BJ (cell line): ENCODE measurements around the gene CHN1. TPM values are rescaled to one million over a fixed set of nuclear protein-coding genes. Genes with fewer than 3 reads are reported as not detected.

Experiments used
- CTCF ChIA-PET: fragments of 350-600 bp; formaldehyde crosslinking; extraction: SDS; loops from one replicate; lab custom pipeline; 2021; ENCODE audit warnings: antibody characterized with exemption, inconsistent platforms; lab: Yijun Ruan, JAX
- POLR2A ChIA-PET: fragments of 300-600 bp; sonication (Branson Sonifier 250); formaldehyde crosslinking; extraction: SDS; loops from one replicate; lab custom pipeline; 2021; ENCODE audit warnings: antibody characterized with exemption; lab: Charles Lee
- DNase-seq: peaks from one replicate; pipeline ENCODE4 v3.0.0-alpha.2; 2011; ENCODE audit warnings: low read depth
- H3K27me3 ChIP-seq: 2 replicates; pipeline ENCODE4 v1.6.0; 2011; ENCODE audit warnings: low read length; ENCODE audit not compliant: control insufficient read depth, insufficient read depth
- H3K36me3 ChIP-seq: 2 replicates; pipeline ENCODE4 v1.5.1; 2011; ENCODE audit warnings: low read length; ENCODE audit not compliant: control insufficient read depth, insufficient read depth
- H3K4me3 ChIP-seq: 2 replicates; pipeline ENCODE4 v1.5.1; 2011; ENCODE audit warnings: low read depth, mild to moderate bottlenecking, control low read depth, low read length
- CTCF ChIP-seq: IDR thresholded peaks from 2 replicates; pipeline ENCODE4 v1.5.1; 2011; ENCODE audit warnings: low read depth, mild to moderate bottlenecking, control low read depth, inconsistent platforms, low read length, moderate library complexity; ENCODE audit not compliant: insufficient read depth
- polyA plus RNA-seq: library from polyadenylated mRNA; depleted of rRNA; stranded (reverse); fragments of >200 nt; gene quantifications from 2 replicates; pipeline ENCODE4 v1.2.3, GENCODE V29; 2011

The CHN1 gene
- polyA plus RNA-seq, 1 experiment: 93.0 TPM

- H3K4me3 ChIP-seq: no peak overlapping the region
- H3K27me3 ChIP-seq: no peaks in the 10 kb centered on the region
- TF ChIP-seq CTCF: no peak
- CTCF ChIA-PET: interaction anchor here (0.9 to 3.8 kb wide), 5 partner anchors 21 to 216 kb away, joined by 3 to 26 read pairs (median 4); no protein-coding TSS in a partner anchor
- no peak for DNase-seq
- POLR2A ChIA-PET: no interaction called here
- no peaks in the 10 kb centered on the region for H3K36me3 ChIP-seq
Measured at GRCh38 chr2:174775571-174775980, 229.6 kb downstream of the CHN1 start.

DNA sequence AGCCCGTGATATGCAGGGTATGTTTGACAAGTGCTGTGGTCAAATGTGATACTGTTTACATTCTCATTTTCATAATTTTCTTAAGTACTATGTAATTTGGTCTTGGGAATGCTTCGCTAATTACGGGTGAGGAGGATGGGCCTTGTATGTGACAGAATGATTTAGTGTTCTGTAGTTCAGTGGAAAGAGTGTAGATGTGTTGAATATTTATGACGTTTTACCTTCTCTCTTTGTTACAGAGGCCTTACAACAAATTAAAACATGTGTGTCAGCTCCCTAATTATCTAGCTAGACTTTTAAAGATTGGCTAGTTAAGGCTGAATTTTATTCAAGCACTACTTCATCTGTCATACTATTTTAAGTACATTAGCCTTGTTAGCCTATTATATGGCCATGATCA lies 230.3 kb downstream of the CHN1 start:
- no peak for TF ChIP-seq CTCF
- H3K36me3 ChIP-seq: no peaks in the 10 kb centered on the region
- ChIA-PET POLR2A (no interaction called here), CTCF (interaction anchor here (1.2 to 6.4 kb wide), 4 partner anchors 31 to 217 kb away, joined by 4 to 83 read pairs (median 16); no protein-coding TSS in a partner anchor)
- no peak for DNase-seq
- H3K4me3 ChIP-seq: no peak overlapping the region
- no peaks in the 10 kb centered on the region for H3K27me3 ChIP-seq

- no peaks in the 10 kb centered on the region for H3K27me3 ChIP-seq
- POLR2A ChIA-PET: no interaction called here
- H3K4me3 ChIP-seq: no peak overlapping the region
- no peaks in the 10 kb centered on the region for H3K36me3 ChIP-seq
- no peak for DNase-seq
- TF ChIP-seq CTCF: no peak
- CTCF ChIA-PET: interaction anchor here (0.9 to 6.4 kb wide), 12 partner anchors 9 to 258 kb away, joined by 3 to 142 read pairs (median 4); partner anchors contain the start of gene CHRNA1
Measured at GRCh38 chr2:174773215-174773614, 232.0 kb downstream of the CHN1 start.

DNA sequence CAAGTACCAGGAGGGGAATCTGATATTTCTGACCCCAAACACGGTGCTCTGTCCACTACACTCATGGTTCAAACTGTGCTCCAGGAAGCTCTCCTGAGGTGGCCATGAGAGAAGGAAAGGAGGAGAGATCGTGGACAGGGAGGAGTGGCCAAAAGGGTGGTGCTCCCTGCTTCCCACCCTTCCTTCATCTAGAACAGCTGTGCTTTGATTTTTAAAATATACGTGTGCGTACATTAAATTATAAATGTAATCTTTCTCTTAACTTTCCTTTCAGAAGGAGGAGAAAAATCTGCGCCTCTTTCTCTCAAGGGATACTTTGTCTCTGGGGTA lies 232.7 kb downstream of the CHN1 start:
- ChIA-PET POLR2A (no interaction called here), CTCF (interaction anchor here (0.9 to 6.4 kb wide), 26 partner anchors 8 to 229 kb away, joined by 3 to 142 read pairs (median 8); partner anchors contain the start of gene CHRNA1)

More for the DNA sequence above, 232.7 kb downstream of the CHN1 start:
- no peak for DNase-seq
- Histone ChIP-seq H3K27me3 (no peaks in the 10 kb centered on the region), H3K4me3 (no peak overlapping the region), H3K36me3 (no peaks in the 10 kb centered on the region)
- no peak for TF ChIP-seq CTCF
